ENCODE data around the gene TSPO.

Gene TSPO

DNA sequence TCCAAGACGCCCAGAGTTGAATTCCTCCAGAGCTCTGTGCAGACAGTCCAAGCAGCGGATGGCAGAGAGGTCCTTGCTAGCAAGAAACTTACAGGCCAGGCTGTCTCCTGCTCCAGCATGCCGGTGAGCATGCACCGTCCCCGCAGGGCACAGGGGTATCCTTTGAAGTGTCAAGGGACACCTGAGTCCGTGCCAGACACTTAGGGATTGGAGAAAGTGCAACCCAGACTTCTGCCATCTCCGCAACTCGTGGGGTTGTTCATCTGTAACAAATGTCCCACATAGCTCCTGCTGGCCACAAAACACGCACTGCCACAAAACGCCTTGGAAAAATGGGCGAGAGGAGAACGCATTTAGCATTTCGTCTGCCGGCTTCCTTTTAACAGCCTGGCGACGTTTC lies 13.3 kb downstream of the TSPO start:
- no peak overlapping the region for H2AFZ ChIP-seq (ENCODE audit: low read length)
- H3K27ac ChIP-seq (ENCODE audit: low read length), result no peak overlapping the region
- no peak overlapping the region for H3K4me2 ChIP-seq (ENCODE audit: low read depth, low read length)
- no peaks in the 10 kb centered on the region for H3K9me3 ChIP-seq (replicated peaks; ENCODE audit: insufficient read depth, low read length)
- H3K27me3 ChIP-seq (replicated peaks; ENCODE audit: insufficient read depth, low read length), result no peaks in the 10 kb centered on the region
- no peaks in the 10 kb centered on the region for H4K20me1 ChIP-seq (ENCODE audit: insufficient read depth, low read length)
- H3K4me3 ChIP-seq (ENCODE audit: low read length), result no peak overlapping the region
- H3K4me1 ChIP-seq (ENCODE audit: low read length), result no peaks in the 10 kb centered on the region
- DNase-seq, result no peak
- no peaks in the 10 kb centered on the region for H3K36me3 ChIP-seq (replicated peaks; ENCODE audit: insufficient read depth, low read length)
- TF ChIP-seq, protein P1, sequence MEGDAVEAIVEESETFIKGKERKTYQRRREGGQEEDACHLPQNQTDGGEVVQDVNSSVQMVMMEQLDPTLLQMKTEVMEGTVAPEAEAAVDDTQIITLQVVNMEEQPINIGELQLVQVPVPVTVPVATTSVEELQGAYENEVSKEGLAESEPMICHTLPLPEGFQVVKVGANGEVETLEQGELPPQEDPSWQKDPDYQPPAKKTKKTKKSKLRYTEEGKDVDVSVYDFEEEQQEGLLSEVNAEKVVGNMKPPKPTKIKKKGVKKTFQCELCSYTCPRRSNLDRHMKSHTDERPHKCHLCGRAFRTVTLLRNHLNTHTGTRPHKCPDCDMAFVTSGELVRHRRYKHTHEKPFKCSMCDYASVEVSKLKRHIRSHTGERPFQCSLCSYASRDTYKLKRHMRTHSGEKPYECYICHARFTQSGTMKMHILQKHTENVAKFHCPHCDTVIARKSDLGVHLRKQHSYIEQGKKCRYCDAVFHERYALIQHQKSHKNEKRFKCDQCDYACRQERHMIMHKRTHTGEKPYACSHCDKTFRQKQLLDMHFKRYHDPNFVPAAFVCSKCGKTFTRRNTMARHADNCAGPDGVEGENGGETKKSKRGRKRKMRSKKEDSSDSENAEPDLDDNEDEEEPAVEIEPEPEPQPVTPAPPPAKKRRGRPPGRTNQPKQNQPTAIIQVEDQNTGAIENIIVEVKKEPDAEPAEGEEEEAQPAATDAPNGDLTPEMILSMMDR (IDR thresholded peaks at IDR 0.05; ENCODE audit: low read length), result no peak
- no peaks in the 10 kb centered on the region; the same call in 1 of the 2 replicates for H3F3A ChIP-seq (ENCODE audit: insufficient read depth, low read length)
- H3K9ac ChIP-seq (ENCODE audit: low read length), result no peak overlapping the region
- no peaks in the 10 kb centered on the region for H3K9me2 ChIP-seq (replicated peaks; ENCODE audit: insufficient read depth, low read length)
- no peaks in the 10 kb centered on the region for H3K79me2 ChIP-seq (ENCODE audit: low read length)

DNA sequence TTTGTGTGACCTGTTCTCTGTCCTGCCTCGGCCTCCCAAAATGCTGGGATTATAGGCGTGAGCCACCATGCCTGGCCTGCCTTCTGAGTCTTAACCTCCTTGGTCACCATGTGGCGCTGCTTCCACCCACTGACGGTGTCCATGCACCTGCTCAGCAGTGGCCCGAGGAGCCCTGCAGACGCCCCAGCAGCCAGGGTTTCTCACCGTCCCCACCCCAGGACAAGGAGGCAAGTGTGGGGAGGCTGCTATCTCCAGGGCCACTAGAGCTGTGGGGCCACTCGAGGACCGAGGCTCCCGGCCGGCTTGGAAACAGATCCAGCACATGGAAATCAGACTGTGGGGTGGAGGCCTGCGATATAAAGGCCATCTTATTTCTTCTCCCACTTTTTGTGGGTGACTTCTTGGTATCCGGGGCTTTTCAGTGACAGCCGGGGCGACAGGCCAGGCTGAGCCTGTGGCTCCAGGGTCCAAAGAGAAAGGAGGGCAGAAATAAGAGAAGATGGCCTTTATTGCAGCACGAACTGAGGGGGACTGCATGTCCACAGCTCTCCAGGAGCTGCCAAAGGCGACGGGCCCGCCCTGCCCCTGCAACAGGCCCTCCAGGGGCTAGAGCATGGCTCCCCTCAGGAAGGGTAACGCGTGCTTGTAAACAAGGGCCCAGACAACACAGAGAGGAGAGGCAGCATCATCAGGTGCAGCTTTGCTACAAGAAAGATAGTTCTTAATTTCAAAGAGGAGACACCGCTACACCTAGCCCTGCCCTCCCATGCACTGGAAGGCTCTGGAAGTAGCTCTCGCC lies 15.0 kb downstream of the TSPO start:
- H3K9me3 ChIP-seq (replicated peaks; ENCODE audit: insufficient read depth, low read length), result no peaks in the 10 kb centered on the region
- no peaks in the 10 kb centered on the region for H3K79me2 ChIP-seq (ENCODE audit: low read length)
- no peaks in the 10 kb centered on the region for H4K20me1 ChIP-seq (ENCODE audit: insufficient read depth, low read length)
- no peak overlapping the region for H3K27ac ChIP-seq (ENCODE audit: low read length)
- no peak overlapping the region for H3K4me2 ChIP-seq (ENCODE audit: low read depth, low read length)
- H3K9ac ChIP-seq (ENCODE audit: low read length), result no peak overlapping the region
- no peak for DNase-seq
- no peak overlapping the region for H2AFZ ChIP-seq (ENCODE audit: low read length)
- no peaks in the 10 kb centered on the region for H3K4me1 ChIP-seq (ENCODE audit: low read length)
- no peaks in the 10 kb centered on the region; the same call in 1 of the 2 replicates for H3F3A ChIP-seq (ENCODE audit: insufficient read depth, low read length)
- no peaks in the 10 kb centered on the region for H3K27me3 ChIP-seq (replicated peaks; ENCODE audit: insufficient read depth, low read length)
- no peaks in the 10 kb centered on the region for H3K36me3 ChIP-seq (replicated peaks; ENCODE audit: insufficient read depth, low read length)
- TF ChIP-seq, protein P1 (IDR thresholded peaks at IDR 0.05; ENCODE audit: low read length), result no peak
- TF ChIP-seq EZH2 (optimal IDR thresholded peaks at IDR 0.05; ENCODE audit: low read depth, low read length) (no peak), EZH2phosphoT487 (IDR thresholded peaks at IDR 0.05; ENCODE audit: low read length) (no peak)
- H3K4me3 ChIP-seq (ENCODE audit: low read length), result no peak overlapping the region
- H3K9me2 ChIP-seq (replicated peaks; ENCODE audit: insufficient read depth, low read length), result no peaks in the 10 kb centered on the region

DNA sequence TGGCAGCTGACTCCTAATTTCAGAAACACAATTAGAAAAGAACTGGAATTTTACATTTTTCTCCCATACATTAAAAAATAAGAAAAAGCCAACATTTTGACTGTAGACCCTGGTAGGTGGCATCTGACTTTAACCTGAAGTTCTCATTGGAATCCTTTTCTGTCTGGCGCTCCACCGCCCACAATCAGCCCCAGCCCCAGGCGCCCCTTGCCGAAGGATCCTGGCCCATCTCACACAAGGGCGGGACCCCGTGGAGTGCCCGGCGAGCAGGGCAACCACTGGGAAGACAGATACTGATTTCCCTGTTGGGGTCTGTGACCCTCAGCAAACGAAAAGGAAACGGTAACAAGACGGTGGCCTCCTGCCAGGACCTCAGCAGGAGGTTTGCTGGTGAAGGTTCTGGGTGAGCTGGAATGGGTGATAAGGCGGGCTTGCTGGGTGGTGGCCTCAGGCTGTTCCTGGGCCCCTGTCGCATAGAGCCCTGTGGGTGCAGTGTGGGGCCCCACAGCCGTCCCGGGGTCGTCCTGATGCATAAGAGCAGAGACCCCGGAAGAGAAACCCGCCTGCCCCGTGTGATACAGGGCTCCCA lies 15.7 kb downstream of the TSPO start:
- TF ChIP-seq EZH2 (optimal IDR thresholded peaks at IDR 0.05; ENCODE audit: low read depth, low read length) (no peak), EZH2phosphoT487 (IDR thresholded peaks at IDR 0.05; ENCODE audit: low read length) (no peak)
- TF ChIP-seq, protein P1 (IDR thresholded peaks at IDR 0.05; ENCODE audit: low read length), result no peak
- Histone ChIP-seq H3K9ac (ENCODE audit: low read length) (no peak overlapping the region), H3K4me2 (ENCODE audit: low read depth, low read length) (no peak overlapping the region), H3K36me3 (replicated peaks; ENCODE audit: insufficient read depth, low read length) (no peaks in the 10 kb centered on the region), H3K9me3 (replicated peaks; ENCODE audit: insufficient read depth, low read length) (no peaks in the 10 kb centered on the region), H3K79me2 (ENCODE audit: low read length) (no peaks in the 10 kb centered on the region), H4K20me1 (ENCODE audit: insufficient read depth, low read length) (no peaks in the 10 kb centered on the region), H3K27me3 (replicated peaks; ENCODE audit: insufficient read depth, low read length) (no peaks in the 10 kb centered on the region), H3K9me2 (replicated peaks; ENCODE audit: insufficient read depth, low read length) (no peaks in the 10 kb centered on the region), H2AFZ (ENCODE audit: low read length) (no peak overlapping the region), H3K27ac (ENCODE audit: low read length) (no peak overlapping the region), H3K4me3 (ENCODE audit: low read length) (no peak overlapping the region), H3F3A (ENCODE audit: insufficient read depth, low read length) (no peaks in the 10 kb centered on the region; the same call in 1 of the 2 replicates), H3K4me1 (ENCODE audit: low read length) (no peaks in the 10 kb centered on the region)
- DNase-seq, result no peak
